MCF 10A (cell line): ENCODE measurements around the gene RER1. TPM values are rescaled to one million over a fixed set of nuclear protein-coding genes. Genes with fewer than 3 reads are reported as not detected.
A peak's percentile ranks its signal among the peaks of the same experiment; 100 is the strongest.

ENCODE experiments used
- BruUV-seq: library from RNA; stranded (reverse); fragments of 400-500 nt; replicated peaks from 2 replicates; lab custom pipeline; 2021; lab: Mats Ljungman, UMichigan
- CTCF ChIA-PET: fragments of 300-600 bp; sonication (Branson Sonifier 250); formaldehyde crosslinking; extraction: SDS; loops from one replicate; lab custom pipeline; 2021; ENCODE audit warnings: antibody characterized with exemption, inconsistent platforms; lab: Yijun Ruan, JAX
- POLR2A ChIA-PET: fragments of 300-600, 350-650 bp; sonication (Branson Sonifier 250); formaldehyde crosslinking; extraction: SDS; loops from one replicate; lab custom pipeline; 2020; ENCODE audit warnings: antibody characterized with exemption, inconsistent platforms; lab: Yijun Ruan, JAX
- DNase-seq: peaks from one replicate; pipeline ENCODE4 v3.0.0-alpha.2; 2018; ENCODE audit not compliant: unreplicated experiment
- H3K27ac Mint-ChIP-seq: one replicate; pipeline ENCODE4 v1.8.0; 2022; ENCODE audit warnings: mild to moderate bottlenecking, low read depth, mixed read lengths; ENCODE audit not compliant: unreplicated experiment
- H3K27me3 Mint-ChIP-seq: one replicate; pipeline ENCODE4 v1.8.0; 2022; ENCODE audit warnings: mixed read lengths; ENCODE audit not compliant: insufficient read depth, unreplicated experiment
- H3K36me3 Mint-ChIP-seq: one replicate; pipeline ENCODE4 v1.8.0; 2022; ENCODE audit warnings: mild to moderate bottlenecking, moderate library complexity, mixed read lengths; ENCODE audit not compliant: insufficient read depth, unreplicated experiment
- H3K4me1 Mint-ChIP-seq: one replicate; pipeline ENCODE4 v1.8.0; 2022; ENCODE audit warnings: mixed read lengths; ENCODE audit not compliant: insufficient read depth, unreplicated experiment
- H3K4me3 Mint-ChIP-seq: one replicate; pipeline ENCODE4 v1.8.0; 2022; ENCODE audit warnings: mild to moderate bottlenecking, moderate library complexity, mixed read lengths; ENCODE audit not compliant: unreplicated experiment
- H3K9me3 Mint-ChIP-seq: one replicate; pipeline ENCODE4 v1.8.0; 2022; ENCODE audit warnings: mixed read lengths; ENCODE audit not compliant: unreplicated experiment
- CTCF ChIP-seq: fragments of 200-600 bp; IDR thresholded peaks from one replicate; pipeline ENCODE4 v1.8.0; 2022; ENCODE audit warnings: antibody characterized with exemption, mild to moderate bottlenecking; ENCODE audit not compliant: unreplicated experiment
- intact Hi-C: fragments of 100-400 bp; cut with micrococcal nuclease; formaldehyde crosslinking; loops from 2 replicates; pipeline ENCODE4 v1.14.1; 2022
- total RNA-seq: library from RNA; stranded (reverse); gene quantifications from 2 replicates; pipeline ENCODE4 v1.2.3, GENCODE V29; 2022

RER1 gene
- total RNA-seq, 1 experiment from 2014 or later, result 172 TPM

GRCh38 chr1:2412395-2412772 lies 20.7 kb downstream of the RER1 start, which contains the start of gene PEX10:
PEX10 (minus strand) TSS chr1:2412564; CDS start chr1:2412502, 62 bp downstream.
- ChIA-PET CTCF (interaction anchor here (0.6 to 1.7 kb wide), 5 partner anchors 29 to 218 kb away, joined by 3 to 13 read pairs (median 3); partner anchors contain the start of gene FAAP20), POLR2A (interaction anchor here (0.8 to 2.9 kb wide), 8 partner anchors 16 to 1277 kb away, joined by 3 to 22 read pairs (median 6); partner anchors contain the start of gene PANK4)
- H3K27ac Mint-ChIP-seq, result peak within 1 kb of the TSS; percentile 87
- BruUV-seq, result no TSS peak
- H3K9me3 Mint-ChIP-seq, result no peaks in the 10 kb centered on the region
- intact Hi-C loops, result no loop called here
- DNase-seq, result peak; percentile 94
- peak within 1 kb of the TSS; percentile 75 for H3K4me3 Mint-ChIP-seq
- peaks cover 8% of the 10 kb centered on the region for H3K4me1 Mint-ChIP-seq
- no peak for TF ChIP-seq CTCF
- H3K27me3 Mint-ChIP-seq, result no peaks in the 10 kb centered on the region
- peaks cover 2% of the 10 kb centered on the region for H3K36me3 Mint-ChIP-seq

DNA sequence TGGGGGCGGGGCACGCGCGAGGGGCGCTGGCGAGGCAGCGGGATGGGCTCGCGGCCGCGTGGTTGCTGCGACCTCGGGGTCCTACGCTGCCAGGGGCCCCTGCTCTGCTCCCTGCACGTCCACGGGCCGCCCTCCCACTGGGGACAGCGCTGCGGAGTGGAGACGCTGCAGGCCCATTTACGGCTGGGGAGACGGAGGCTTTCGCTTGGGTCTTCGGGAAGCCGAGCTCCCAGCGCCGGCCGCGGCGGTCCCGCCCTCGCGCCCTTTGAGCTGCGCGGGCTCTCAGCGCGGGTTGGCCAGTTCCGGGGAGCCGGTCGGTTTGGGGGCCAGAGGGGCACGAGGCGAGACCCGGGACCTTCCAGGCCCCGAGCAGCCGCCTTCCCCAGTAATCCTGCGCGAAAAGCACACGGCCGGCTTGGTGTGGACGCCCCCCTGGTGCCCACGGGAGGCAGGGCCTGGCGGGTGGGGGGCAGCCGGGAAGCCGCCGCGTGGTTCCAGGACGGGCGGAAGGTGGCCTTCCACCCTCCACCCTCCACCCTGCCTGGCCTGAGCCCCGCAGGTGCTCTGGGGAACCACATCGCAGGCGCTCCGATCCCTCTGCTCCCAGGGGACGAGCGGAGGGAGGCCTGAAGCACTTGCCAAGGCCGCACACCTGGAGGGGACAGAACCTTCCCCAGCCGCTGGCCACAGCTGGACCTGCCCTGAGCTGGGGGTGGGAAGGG lies 21.3 kb downstream of the RER1 start:
- no peaks in the 10 kb centered on the region for H3K36me3 Mint-ChIP-seq

DNA sequence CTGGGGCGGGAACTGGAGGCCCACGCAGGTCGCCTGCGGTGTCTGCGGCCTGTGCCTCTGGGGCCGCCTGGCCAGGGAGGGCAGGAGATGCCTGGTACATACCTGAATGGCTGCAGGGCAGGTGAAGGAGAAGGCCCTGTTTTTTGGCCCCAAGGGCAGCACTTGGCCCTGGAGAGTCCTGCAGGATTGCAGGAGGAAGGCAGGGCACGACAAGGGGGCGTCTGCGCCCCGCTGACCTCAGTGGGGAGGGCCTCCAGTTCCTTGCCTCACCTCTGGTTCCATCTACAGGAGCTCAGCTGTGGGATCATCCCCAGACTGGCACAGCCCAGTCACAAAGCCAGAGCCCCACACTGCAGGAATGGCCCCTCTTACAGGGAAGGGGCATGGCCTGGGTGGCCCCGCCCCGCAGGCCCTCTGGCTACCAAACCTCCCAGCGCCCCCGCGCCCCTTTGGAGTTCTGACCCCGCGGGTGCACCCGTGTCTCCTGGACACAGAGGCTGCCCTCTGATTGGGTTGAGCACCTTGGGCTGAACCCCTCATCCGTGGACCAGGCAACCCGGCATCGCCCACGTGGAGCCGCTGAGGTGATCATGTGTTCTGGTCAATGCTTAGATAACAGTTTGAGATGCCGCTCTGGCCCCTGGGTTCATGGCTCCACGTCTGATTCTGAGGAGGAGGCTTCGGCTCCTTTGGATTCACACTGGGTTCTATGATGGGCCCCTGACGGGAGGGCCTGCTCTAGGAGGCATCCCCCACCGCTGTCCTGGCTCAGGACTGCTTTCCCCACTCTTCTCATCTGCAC lies 22.1 kb downstream of the RER1 start:
- no TSS peak for BruUV-seq
- POLR2A ChIA-PET, result interaction anchor here (0.6 to 2.9 kb wide), 10 partner anchors 15 to 1276 kb away, joined by 3 to 22 read pairs (median 5); partner anchors contain the start of genes MORN1, PANK4 and RER1
- Mint-ChIP-seq H3K4me1 (peaks cover 8% of the 10 kb centered on the region), H3K9me3 (no peaks in the 10 kb centered on the region), H3K4me3 (peak overlapping the region; percentile 75), H3K27me3 (peaks cover 3% of the 10 kb centered on the region), H3K36me3 (no peaks in the 10 kb centered on the region), H3K27ac (peak overlapping the region; percentile 87)
- DNase-seq, result peak; percentile 22
- CTCF ChIA-PET, result interaction anchor here (0.6 to 4.6 kb wide), 8 partner anchors 7 to 1010 kb away, joined by 3 to 60 read pairs (median 4); no protein-coding TSS in a partner anchor
- intact Hi-C loops, result loop anchor here (1.0 to 2.0 kb wide), 2 partner anchors 135 to 1011 kb away; no protein-coding TSS in a partner anchor
- no peak for TF ChIP-seq CTCF

More for the DNA sequence above, 21.3 kb downstream of the RER1 start:
- ChIA-PET CTCF (interaction anchor here (0.6 to 1.7 kb wide), 8 partner anchors 8 to 1011 kb away, joined by 3 to 13 read pairs (median 3); no protein-coding TSS in a partner anchor), POLR2A (interaction anchor here (0.6 to 2.9 kb wide), 9 partner anchors 16 to 1277 kb away, joined by 3 to 22 read pairs (median 4); partner anchors contain the start of genes MORN1, PANK4 and RER1)
- DNase-seq, result peak; percentile 64
- H3K4me1 Mint-ChIP-seq, result peaks cover 8% of the 10 kb centered on the region
- H3K27ac Mint-ChIP-seq, result no peak overlapping the region
- BruUV-seq, result no TSS peak
- no peak for TF ChIP-seq CTCF
- intact Hi-C loops, result no loop called here
- H3K4me3 Mint-ChIP-seq, result peak overlapping the region; percentile 75
- H3K9me3 Mint-ChIP-seq, result no peaks in the 10 kb centered on the region
- H3K27me3 Mint-ChIP-seq, result no peaks in the 10 kb centered on the region
